HepG2 (cell line): ENCODE data around the gene ANKRD65. TPM values are rescaled to one million over a fixed set of nuclear protein-coding genes. Genes with fewer than 3 reads are reported as not detected.

ENCODE experiments used
- ATAC-seq: fragments of 200-7000 bp; cut with Tn5 transposase; 3 replicates; pipeline ENCODE4 v1.9.1; 2020; ENCODE audit warnings: mild to moderate bottlenecking, moderate library complexity
- BruUV-seq: library from RNA; stranded (reverse); fragments of 400-500 nt; replicated peaks from 2 replicates; lab custom pipeline; 2021; lab: Mats Ljungman, UMichigan
- CTCF ChIA-PET: fragments of 300-600 bp; formaldehyde crosslinking; extraction: SDS; loops from one replicate; lab custom pipeline; 2021; ENCODE audit warnings: low total read pairs, inconsistent platforms, low intra/inter-chr PET ratio; lab: Yijun Ruan, JAX
- POLR2A ChIA-PET: fragments of 350-600 bp; sonication (Branson Sonifier 250); formaldehyde crosslinking; loops from one replicate; lab custom pipeline; 2020; ENCODE audit warnings: antibody characterized with exemption, inconsistent platforms; lab: Yijun Ruan, JAX
- DNase-seq: peaks from one replicate; pipeline ENCODE4 v3.0.0-alpha.2; 2015; ENCODE audit warnings: low spot score
- FAIRE-seq: peaks from 3 replicates; lab custom pipeline; 2011; peaks lifted over from hg19 to GRCh38; lab: Jason Lieb, UNC
- H2AFZ ChIP-seq: one replicate; pipeline ENCODE4 v1.6.1; 2011; ENCODE audit warnings: low read length, inconsistent platforms
- H3K27ac ChIP-seq: fragments of 300-600 bp; 3 replicates; pipeline ENCODE4 v1.8.0; 2011; ENCODE audit warnings: mixed run types, mild to moderate bottlenecking, mixed read lengths, low read length, inconsistent platforms; ENCODE audit not compliant: insufficient read depth; ENCODE audit errors: extremely low read length
- H3K27me3 ChIP-seq, 2 experiments: fragments of 200-600 bp in 1 of 2; 2 replicates in 1 of 2; 3 replicates in 1 of 2; pipeline versions ENCODE4 v1.6.0 to v1.8.0; 2011; ENCODE audit warnings: low read length in 2 of 2, mild to moderate bottlenecking in 2 of 2, moderate library complexity in 2 of 2, inconsistent platforms in 1 of 2; ENCODE audit not compliant: insufficient read depth in 2 of 2, control insufficient read depth in 1 of 2
- H3K36me3 ChIP-seq, 2 experiments: fragments of 200-600 bp in 1 of 2; replicated peaks in 1 of 2; 2 replicates in 1 of 2; 3 replicates in 1 of 2; pipeline versions ENCODE4 v1.5.1 to v1.8.0; 2011; ENCODE audit warnings: low read length in 2 of 2, inconsistent platforms in 1 of 2; ENCODE audit not compliant: insufficient read depth in 2 of 2, control insufficient read depth in 1 of 2
- H3K4me1 ChIP-seq: 2 replicates; pipeline ENCODE4 v1.5.1; 2012; ENCODE audit warnings: low read length, inconsistent platforms; ENCODE audit not compliant: insufficient read depth
- H3K4me2 ChIP-seq: 2 replicates; pipeline ENCODE4 v1.6.0; 2011; ENCODE audit warnings: low read depth, low read length, inconsistent platforms
- H3K4me3 ChIP-seq, 3 experiments: fragments of 200-600 bp in 1 of 3; sonication (generic), shearing (Covaris generic) in 1 of 3; replicated peaks in 1 of 3; 2 replicates each; pipeline ENCODE4 v1.5.1; 2011 to 2016; ENCODE audit warnings: low read length in 3 of 3, inconsistent platforms in 2 of 3, low read depth in 2 of 3, mild to moderate bottlenecking in 2 of 3, control low read depth in 1 of 3, mixed read lengths in 1 of 3; ENCODE audit not compliant: insufficient read depth in 1 of 3
- H3K79me2 ChIP-seq: one replicate; pipeline ENCODE4 v1.6.1; 2011; ENCODE audit warnings: low read length, inconsistent platforms; ENCODE audit not compliant: insufficient read depth
- H3K9ac ChIP-seq: 2 replicates; pipeline ENCODE4 v1.6.0; 2011; ENCODE audit warnings: mild to moderate bottlenecking, low read depth, low read length, inconsistent platforms; ENCODE audit not compliant: insufficient read depth
- H3K9me3 ChIP-seq: 2 replicates; pipeline ENCODE4 v1.5.1; 2012; ENCODE audit warnings: mild to moderate bottlenecking, low read length
- H4K20me1 ChIP-seq: 2 replicates; pipeline ENCODE4 v1.6.0; 2011; ENCODE audit warnings: inconsistent platforms, mild to moderate bottlenecking, low read length, moderate library complexity; ENCODE audit not compliant: insufficient read depth
- KAT7 ChIP-seq: IDR thresholded peaks from 2 replicates; pipeline ENCODE4 v1.6.1; 2018; ENCODE audit warnings: borderline replicate concordance, missing compliant biosample characterization
- MIXL1 ChIP-seq: IDR thresholded peaks from 2 replicates; pipeline ENCODE4 v1.6.1; 2016
- NFYC ChIP-seq: IDR thresholded peaks from 2 replicates; pipeline ENCODE4 v1.6.1; 2016; ENCODE audit warnings: missing genetic modification reagents, missing compliant biosample characterization
- SIX1 ChIP-seq: sonication (generic); formaldehyde crosslinking; IDR thresholded peaks from 2 replicates; pipeline ENCODE4 v1.4.0; 2020; ENCODE audit warnings: missing genetic modification reagents, borderline replicate concordance
- SMARCE1 ChIP-seq: fragments of 450-650 bp; IDR thresholded peaks from 2 replicates; pipeline ENCODE4 v1.6.1; 2017; ENCODE audit warnings: borderline replicate concordance
- SNAI1 ChIP-seq: sonication (generic); formaldehyde crosslinking; IDR thresholded peaks from 2 replicates; pipeline ENCODE4 v1.5.0; 2020; ENCODE audit warnings: mild to moderate bottlenecking, missing genetic modification reagents, borderline replicate concordance
- ZBTB38 ChIP-seq: sonication (generic); formaldehyde crosslinking; IDR thresholded peaks from 2 replicates; pipeline ENCODE4 v1.5.1; 2020; ENCODE audit warnings: mild to moderate bottlenecking, missing genetic modification reagents
- ZNF567 ChIP-seq: sonication (generic); formaldehyde crosslinking; IDR thresholded peaks from 2 replicates; pipeline ENCODE4 v1.8.1; 2023; ENCODE audit warnings: mild to moderate bottlenecking, missing genetic modification reagents, borderline replicate concordance
- ZNF891 ChIP-seq: sonication (generic); formaldehyde crosslinking; IDR thresholded peaks from 2 replicates; pipeline ENCODE4 v1.5.0; 2020; ENCODE audit warnings: mild to moderate bottlenecking, missing genetic modification reagents
- WGBS: methylation state at CpG from one replicate; pipeline ENCODE4 v1.1.6; 2017; ENCODE audit warnings: low lambda C conversion rate; 5-methylcytosine and 5-hydroxymethylcytosine counted together
- in situ Hi-C: cut with HindIII; loops from 2 replicates; pipeline ENCODE4 v1.10.0; 2017; ENCODE audit warnings: low pct_unique_long_range_greater_than_20kb; ENCODE audit not compliant: extremely low pct_ligation_motif_present
- intact Hi-C: fragments of 100-400 bp; cut with micrococcal nuclease; formaldehyde crosslinking; loops from one replicate; pipeline ENCODE4 v1.10.0; 2022; ENCODE audit not compliant: unreplicated experiment
- polyA plus RNA-seq, 8 experiments: library from polyadenylated mRNA; depleted of rRNA in 3 of 8; stranded (reverse) in 7 of 8; unstranded in 1 of 8; fragments of >200 nt; fragmentation: Illumina TruSeq in 4 of 8; extraction: Trizol in 4 of 8; gene quantifications; 2 replicates each; pipeline versions ENCODE4 v1.2.1 to v1.2.3, GENCODE V29; 2011 to 2016; ENCODE audit warnings: low read depth in 4 of 8, missing spikeins in 1 of 8, mixed read lengths in 1 of 8; ENCODE audit not compliant: insufficient read depth in 1 of 8
- total RNA-seq, 5 experiments: library from RNA; depleted of rRNA; stranded (reverse); fragments of >200 nt; fragmentation: Illumina TruSeq; extraction: Trizol; gene quantifications; 2 replicates each; pipeline ENCODE4 v1.2.3, GENCODE V29; 2016; ENCODE audit warnings: low read depth in 1 of 5
- TF ChIP-seq, protein P1 (sequence below): sonication (generic); formaldehyde crosslinking; IDR thresholded peaks from 2 replicates; pipeline ENCODE4 v1.4.0; 2020; ENCODE audit warnings: missing genetic modification reagents, borderline replicate concordance

The ANKRD65 gene
- total and polyA plus RNA-seq, 2 of the 13 experiments (the other 11 are each of a cell fraction or from before 2014, with no cell fraction given): 12.1 to 30.1 TPM

DNA sequence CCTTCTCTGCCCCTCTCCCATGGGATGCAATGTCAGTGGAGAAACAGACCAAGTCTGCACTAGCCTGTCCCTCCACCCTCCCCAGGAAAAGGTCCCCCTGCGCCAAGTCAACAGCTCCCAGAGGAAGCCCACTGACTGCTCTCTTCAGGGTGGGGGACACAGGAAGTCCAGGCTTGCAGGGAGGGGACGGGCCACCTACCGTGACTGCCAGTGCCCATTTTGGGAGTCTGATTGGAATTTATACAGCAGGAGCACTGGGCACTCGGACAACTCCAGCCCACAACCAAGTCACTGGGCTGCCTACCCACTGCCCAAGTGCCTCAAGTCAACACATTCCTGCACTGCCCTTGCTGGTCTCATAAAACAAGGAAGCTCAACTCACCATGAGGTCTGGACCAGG is 28.1 kb downstream of the ANKRD65 start (continued):
- TF ChIP-seq, protein P1, sequence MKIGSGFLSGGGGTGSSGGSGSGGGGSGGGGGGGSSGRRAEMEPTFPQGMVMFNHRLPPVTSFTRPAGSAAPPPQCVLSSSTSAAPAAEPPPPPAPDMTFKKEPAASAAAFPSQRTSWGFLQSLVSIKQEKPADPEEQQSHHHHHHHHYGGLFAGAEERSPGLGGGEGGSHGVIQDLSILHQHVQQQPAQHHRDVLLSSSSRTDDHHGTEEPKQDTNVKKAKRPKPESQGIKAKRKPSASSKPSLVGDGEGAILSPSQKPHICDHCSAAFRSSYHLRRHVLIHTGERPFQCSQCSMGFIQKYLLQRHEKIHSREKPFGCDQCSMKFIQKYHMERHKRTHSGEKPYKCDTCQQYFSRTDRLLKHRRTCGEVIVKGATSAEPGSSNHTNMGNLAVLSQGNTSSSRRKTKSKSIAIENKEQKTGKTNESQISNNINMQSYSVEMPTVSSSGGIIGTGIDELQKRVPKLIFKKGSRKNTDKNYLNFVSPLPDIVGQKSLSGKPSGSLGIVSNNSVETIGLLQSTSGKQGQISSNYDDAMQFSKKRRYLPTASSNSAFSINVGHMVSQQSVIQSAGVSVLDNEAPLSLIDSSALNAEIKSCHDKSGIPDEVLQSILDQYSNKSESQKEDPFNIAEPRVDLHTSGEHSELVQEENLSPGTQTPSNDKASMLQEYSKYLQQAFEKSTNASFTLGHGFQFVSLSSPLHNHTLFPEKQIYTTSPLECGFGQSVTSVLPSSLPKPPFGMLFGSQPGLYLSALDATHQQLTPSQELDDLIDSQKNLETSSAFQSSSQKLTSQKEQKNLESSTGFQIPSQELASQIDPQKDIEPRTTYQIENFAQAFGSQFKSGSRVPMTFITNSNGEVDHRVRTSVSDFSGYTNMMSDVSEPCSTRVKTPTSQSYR (CRISPR knock-in tag): no peak
- TF ChIP-seq SMARCE1: no peak
- no peak for TF ChIP-seq ZBTB38
- TF ChIP-seq, all 625 proteins: peak for 0

DNA sequence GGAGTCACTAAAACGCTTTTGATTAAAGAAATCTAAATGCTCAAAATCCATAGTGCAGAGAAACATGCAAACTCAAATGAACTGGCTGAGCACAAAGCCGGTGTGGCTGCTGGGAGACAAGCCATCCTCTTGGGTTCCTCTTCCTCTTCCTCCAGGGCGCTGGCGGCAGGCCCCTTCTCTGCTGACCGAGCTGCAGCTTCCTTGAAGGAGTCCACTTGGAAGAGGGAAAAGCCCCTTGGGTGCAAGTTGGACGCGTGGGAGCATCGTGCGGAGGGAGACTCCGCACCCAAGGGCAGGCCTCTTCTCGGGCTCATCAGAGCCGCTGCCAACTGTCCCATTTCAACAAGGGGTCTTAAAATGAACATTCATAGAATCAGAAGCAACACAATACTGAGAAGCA is 29.9 kb downstream of the ANKRD65 start:
- no peak overlapping the region for H2AFZ ChIP-seq
- POLR2A ChIA-PET: interaction anchor here (0.6 to 6.1 kb wide), 3 partner anchors 10 to 52 kb away, joined by 3 to 43 read pairs (median 3); partner anchors contain the start of gene CCNL2
- H3K36me3 ChIP-seq: peaks cover 36 to 92% of the 10 kb centered on the region in 2 experiments
- FAIRE-seq: no peak
- no peaks in the 10 kb centered on the region for H3K27me3 ChIP-seq
- intact Hi-C loops: no loop called here
- 97% methylated on average over 12 of the region's 12 CpGs for WGBS
- in situ Hi-C loops: no loop called here
- H3K9me3 ChIP-seq: no peaks in the 10 kb centered on the region
- H4K20me1 ChIP-seq: no peaks in the 10 kb centered on the region; the same call in 1 of the 2 replicates
- no peak overlapping the region for H3K4me3 ChIP-seq
- BruUV-seq: no TSS peak
- TF ChIP-seq ZNF891 (CRISPR knock-in tag): no peak
- TF ChIP-seq SIX1 (CRISPR knock-in tag): no peak
- TF ChIP-seq SMARCE1: no peak
- no peak for TF ChIP-seq ZNF567
- TF ChIP-seq NFYC (CRISPR knock-in tag): no peak
- no peak for TF ChIP-seq KAT7 (CRISPR knock-in tag)
- no peak for TF ChIP-seq MIXL1 (CRISPR knock-in tag)
- TF ChIP-seq SNAI1 (CRISPR knock-in tag): no peak
- peaks cover 15% of the 10 kb centered on the region for H3K79me2 ChIP-seq
- CTCF ChIA-PET: no interaction called here
- H3K9ac ChIP-seq: no peak overlapping the region
- no peak for ATAC-seq
- no peak for DNase-seq
- H3K4me1 ChIP-seq: no peaks in the 10 kb centered on the region
- H3K4me2 ChIP-seq: no peak overlapping the region
- no peak overlapping the region for H3K27ac ChIP-seq
